Ovary (tissue), 1 donor: ENCODE measurements around the gene CDK5RAP2.

Source experiments
- EP300 ChIP-seq: sonication (generic); formaldehyde crosslinking; IDR thresholded peaks from one replicate; pipeline ENCODE4 v1.6.1; 2017; ENCODE audit warnings: antibody characterized with exemption
- POLR2A ChIP-seq: fragments of 450-650 bp; IDR thresholded peaks from one replicate; pipeline ENCODE4 v1.6.1; 2017; ENCODE audit warnings: antibody characterized with exemption, mild to moderate bottlenecking, moderate library complexity

DNA sequence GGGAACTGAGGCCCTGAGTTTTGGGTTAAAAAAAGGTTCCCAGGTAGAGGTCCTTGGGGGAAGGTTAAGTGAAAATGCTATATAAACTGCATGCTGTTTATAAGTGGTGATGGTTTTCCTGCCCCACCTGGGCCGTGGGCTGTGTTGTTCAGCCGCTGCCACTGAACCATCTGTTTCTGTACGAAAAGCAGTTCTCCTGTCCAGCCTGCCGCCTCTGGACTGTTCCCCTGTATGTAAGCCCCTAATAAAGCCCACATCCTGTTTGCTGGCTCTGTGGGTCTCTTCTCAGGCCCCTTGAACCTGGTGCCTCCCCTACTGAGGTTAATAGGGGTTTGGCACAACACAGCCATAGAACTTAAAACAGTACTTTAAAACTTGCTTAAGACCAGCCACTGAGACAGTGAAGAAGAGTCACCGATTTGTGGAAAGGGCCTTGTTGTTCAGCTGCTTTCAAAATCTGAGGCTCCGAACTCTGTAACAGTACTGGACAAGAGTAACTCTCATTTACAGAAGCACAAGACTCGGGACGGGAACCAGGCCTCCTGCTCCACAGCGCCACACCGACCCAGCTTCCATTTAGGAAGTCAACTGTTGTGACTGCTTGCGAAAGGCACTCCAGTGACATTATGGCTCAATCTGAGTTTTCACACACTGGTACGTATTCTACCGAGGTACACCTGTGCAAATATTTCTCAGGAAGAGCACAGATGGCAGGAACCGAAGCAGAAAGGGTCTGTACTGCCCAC is 192.5 kb downstream of the CDK5RAP2 start:
- TF ChIP-seq POLR2A: no peak
- no peak for TF ChIP-seq EP300
